Endothelial cell of umbilical vein (primary cell): Measurements from ENCODE around the gene MCF2L. TPM values are rescaled to one million over a fixed set of nuclear protein-coding genes. Genes with fewer than 3 reads are reported as not detected.

Experiments used
- BruUV-seq: library from RNA; stranded (reverse); fragments of 400-500 nt; replicated peaks from 2 replicates; lab custom pipeline; 2021; lab: Mats Ljungman, UMichigan
- CTCF ChIA-PET: fragments of 300-600, 350-600 bp; sonication (Branson Sonifier 250); formaldehyde crosslinking; loops from one replicate; lab custom pipeline; 2021; ENCODE audit warnings: antibody characterized with exemption, inconsistent platforms; lab: Charles Lee
- POLR2A ChIA-PET: fragments of 300-600, 350-600 bp; sonication (Branson Sonifier 250); formaldehyde crosslinking; loops from one replicate; lab custom pipeline; 2021; ENCODE audit warnings: antibody characterized with exemption, inconsistent platforms; lab: Charles Lee
- DNase-seq: peaks from one replicate; pipeline ENCODE4 v3.0.0-alpha.2; 2011; ENCODE audit warnings: low read depth, low spot score
- FAIRE-seq: peaks from 2 replicates; lab custom pipeline; 2011; peaks lifted over from hg19 to GRCh38; lab: Jason Lieb, UNC
- H2AFZ ChIP-seq: 2 replicates; pipeline ENCODE4 v1.6.0; 2012; ENCODE audit warnings: low read depth, low read length, control low read depth, inconsistent platforms
- H3K27ac ChIP-seq: 2 replicates; pipeline ENCODE4 v1.5.1; 2011; ENCODE audit warnings: low read depth, mild to moderate bottlenecking, control low read depth, low read length, moderate library complexity; ENCODE audit not compliant: insufficient read depth
- H3K27me3 ChIP-seq, 2 experiments: 2 replicates each; pipeline versions ENCODE4 v1.6.0 to v1.6.1; 2011; ENCODE audit warnings: low read length in 2 of 2, mixed read lengths in 1 of 2; ENCODE audit not compliant: control insufficient read depth in 2 of 2, insufficient read depth in 2 of 2
- H3K36me3 ChIP-seq, 2 experiments: 2 replicates in 1 of 2; 3 replicates in 1 of 2; pipeline ENCODE4 v1.5.1; 2011; ENCODE audit warnings: low read length in 2 of 2, mild to moderate bottlenecking in 1 of 2, moderate library complexity in 1 of 2; ENCODE audit not compliant: control insufficient read depth in 2 of 2, insufficient read depth in 2 of 2; ENCODE audit errors: extremely low read depth in 1 of 2
- H3K4me1 ChIP-seq: 3 replicates; pipeline ENCODE4 v1.5.1; 2011; ENCODE audit warnings: mild to moderate bottlenecking, low read length; ENCODE audit not compliant: control insufficient read depth, insufficient read depth; ENCODE audit errors: extremely low read depth
- H3K4me2 ChIP-seq: 2 replicates; pipeline ENCODE4 v1.6.1; 2011; ENCODE audit warnings: low read length, control low read depth, mixed read lengths; ENCODE audit not compliant: insufficient read depth
- H3K4me3 ChIP-seq, 3 experiments: fragments of 200-600 bp in 1 of 3; sonication (generic), shearing (Covaris generic) in 1 of 3; replicated peaks in 1 of 3; 2 replicates each; pipeline ENCODE4 v1.5.1; 2011 to 2016; ENCODE audit warnings: control low read depth in 3 of 3, low read length in 3 of 3, mild to moderate bottlenecking in 2 of 3, inconsistent platforms in 1 of 3, low read depth in 1 of 3, moderate library complexity in 1 of 3; ENCODE audit not compliant: insufficient read depth in 1 of 3
- H3K79me2 ChIP-seq: 2 replicates; pipeline ENCODE4 v1.6.0; 2012; ENCODE audit warnings: low read length, inconsistent platforms; ENCODE audit not compliant: control insufficient read depth, insufficient read depth
- H3K9ac ChIP-seq: replicated peaks from 2 replicates; pipeline ENCODE3; 2011; ENCODE audit warnings: low read length, control low read depth; ENCODE audit not compliant: insufficient read depth; ENCODE audit errors: extremely low read depth
- H3K9me1 ChIP-seq: replicated peaks from 3 replicates; pipeline ENCODE4 v1.6.0; 2011; ENCODE audit warnings: mild to moderate bottlenecking, low read length; ENCODE audit not compliant: control insufficient read depth, insufficient read depth; ENCODE audit errors: extremely low read depth
- H3K9me3 ChIP-seq: replicated peaks from 2 replicates; pipeline ENCODE4 v1.5.1; 2012; ENCODE audit warnings: low read length, inconsistent platforms; ENCODE audit not compliant: control insufficient read depth, insufficient read depth
- H4K20me1 ChIP-seq: replicated peaks from 2 replicates; pipeline ENCODE3; 2011; ENCODE audit warnings: mild to moderate bottlenecking, low read length; ENCODE audit not compliant: control insufficient read depth, insufficient read depth; ENCODE audit errors: extremely low read depth
- EZH2 ChIP-seq: IDR thresholded peaks from 2 replicates; pipeline ENCODE4 v1.6.1; 2012; ENCODE audit warnings: borderline replicate concordance, low read depth, mild to moderate bottlenecking, moderate library complexity, low read length, inconsistent platforms; ENCODE audit not compliant: severe bottlenecking
- FOS ChIP-seq: IDR thresholded peaks from 2 replicates; pipeline ENCODE4 v1.6.1; 2011; ENCODE audit warnings: mild to moderate bottlenecking, low read length, moderate library complexity, borderline replicate concordance; ENCODE audit not compliant: insufficient read depth
- GATA2 ChIP-seq: IDR thresholded peaks from 2 replicates; pipeline ENCODE4 v1.7.0; 2011; ENCODE audit warnings: low read depth, mild to moderate bottlenecking, moderate library complexity, mixed read lengths, low read length; ENCODE audit not compliant: insufficient read length, insufficient read depth
- JUN ChIP-seq: IDR thresholded peaks from 2 replicates; pipeline ENCODE4 v1.6.1; 2011; ENCODE audit warnings: borderline replicate concordance, low read depth; ENCODE audit not compliant: insufficient read length, insufficient read depth
- MYC ChIP-seq: IDR thresholded peaks from one replicate; pipeline ENCODE4 v1.6.1; 2011; ENCODE audit warnings: mild to moderate bottlenecking, low read depth, low read length
- POLR2A ChIP-seq: IDR thresholded peaks from 2 replicates; pipeline ENCODE4 v1.6.1; 2012; ENCODE audit warnings: low read depth, mild to moderate bottlenecking, control low read depth, low read length
- POLR2AphosphoS5 ChIP-seq: IDR thresholded peaks from 2 replicates; pipeline ENCODE4 v1.6.1; 2012; ENCODE audit warnings: low read depth, mild to moderate bottlenecking, control low read depth, low read length, moderate library complexity; ENCODE audit not compliant: insufficient read depth
- dilution Hi-C: fragments of 300-500 bp; cut with MboI; formaldehyde crosslinking; loops from one replicate; pipeline ENCODE4 v1.15.0; 2019; ENCODE audit warnings: low sequenced_read_pairs; ENCODE audit not compliant: extremely low pct_ligation_motif_present
- intact Hi-C: fragments of 100-400 bp; cut with micrococcal nuclease; formaldehyde crosslinking; loops from one replicate; pipeline ENCODE4 v1.10.0; 2022
- polyA plus RNA-seq, 4 experiments: library from polyadenylated mRNA; depleted of rRNA in 3 of 4; stranded (reverse) in 3 of 4; unstranded in 1 of 4; fragments of >200 nt; gene quantifications; 2 replicates each; pipeline versions ENCODE4 v1.2.1 to v1.2.3, GENCODE V29; 2011 to 2012; ENCODE audit warnings: missing spikeins in 1 of 4
- total RNA-seq: library from RNA; stranded (reverse); gene quantifications from 2 replicates; pipeline ENCODE4 v1.2.3, GENCODE V29; 2021
- TF ChIP-seq, protein P1 (sequence below): IDR thresholded peaks from 2 replicates; pipeline ENCODE4 v1.6.1; 2011; ENCODE audit not compliant: insufficient read depth, insufficient read length
- TF ChIP-seq, protein P2 (sequence below), 2 donors: IDR thresholded peaks; 1 replicate in 1 of 2; 2 replicates in 1 of 2; pipeline ENCODE4 v1.5.1; 2011; ENCODE audit warnings: low read length in 2 of 2, mild to moderate bottlenecking in 2 of 2, moderate library complexity in 2 of 2, control low read depth in 1 of 2, inconsistent platforms in 1 of 2, low read depth in 1 of 2; ENCODE audit not compliant: insufficient read depth in 1 of 2; ENCODE audit errors: extremely low read depth in 1 of 2

Gene MCF2L
- total and polyA plus RNA-seq, 2 donors (not counting 3 experiments of a cell fraction or from before 2014, with no cell fraction given): 0.33 to 0.58 TPM

DNA sequence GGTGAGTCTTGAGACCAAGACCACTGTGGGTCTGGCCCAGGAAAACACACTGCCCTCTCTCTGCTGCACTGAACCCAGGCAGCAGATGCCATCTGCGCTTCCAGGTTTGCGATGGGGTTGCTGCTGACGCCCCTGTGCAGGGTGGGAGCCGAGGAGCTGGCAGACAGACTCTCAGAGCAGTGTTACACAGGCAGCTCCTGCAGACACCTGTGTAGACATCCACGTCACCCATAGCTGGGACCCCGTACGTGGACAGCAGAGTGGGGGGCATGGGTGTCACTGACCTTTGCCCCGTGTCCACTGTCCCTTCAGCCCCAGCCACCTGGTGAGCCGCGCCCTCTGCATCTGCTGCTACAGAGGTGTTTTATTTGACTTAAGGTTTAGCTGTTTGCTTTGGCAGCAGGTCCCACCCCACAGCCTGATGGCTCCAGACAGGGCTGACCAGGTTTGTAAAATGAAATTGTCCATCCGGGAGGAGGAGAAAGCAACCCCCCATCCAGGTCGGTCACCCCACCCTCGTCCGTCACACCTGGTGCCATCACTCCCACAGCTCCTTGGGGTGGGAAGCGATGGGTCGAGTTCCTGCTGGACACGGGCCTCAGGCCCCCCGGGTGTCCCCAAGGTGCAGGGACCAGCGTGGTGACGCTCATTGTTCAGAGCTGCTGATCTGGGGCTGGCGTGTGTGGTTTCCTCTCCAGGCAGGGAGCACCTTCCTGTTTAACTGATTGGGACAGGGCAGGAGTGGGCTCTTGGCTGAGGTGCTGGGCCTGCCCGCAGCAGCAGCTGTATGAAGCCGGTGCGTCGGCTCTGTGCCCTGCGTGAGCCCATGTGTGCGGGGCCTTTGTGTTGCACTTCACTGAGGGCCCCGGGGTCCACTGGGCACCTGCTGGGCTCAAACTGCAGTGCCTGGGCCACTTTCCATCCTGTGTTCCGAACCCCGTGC is 28.4 kb downstream of the MCF2L start:
- no peak overlapping the region for H3K4me3 ChIP-seq
- H2AFZ ChIP-seq: no peak overlapping the region
- no peaks in the 10 kb centered on the region for H3K4me1 ChIP-seq
- ChIA-PET CTCF (interaction anchor here (1.3 kb wide), 1 partner anchor 32 kb away, joined by 3 read pairs; no protein-coding TSS in a partner anchor), POLR2A (no interaction called here)
- no peaks in the 10 kb centered on the region for H3K36me3 ChIP-seq
- TF ChIP-seq GATA2 (no peak), FOS (no peak), POLR2A (no peak), MYC (no peak), POLR2AphosphoS5 (no peak), JUN (no peak), EZH2 (no peak)
- TF ChIP-seq, protein P1, sequence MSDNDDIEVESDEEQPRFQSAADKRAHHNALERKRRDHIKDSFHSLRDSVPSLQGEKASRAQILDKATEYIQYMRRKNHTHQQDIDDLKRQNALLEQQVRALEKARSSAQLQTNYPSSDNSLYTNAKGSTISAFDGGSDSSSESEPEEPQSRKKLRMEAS: no peak
- TF ChIP-seq, protein P2, sequence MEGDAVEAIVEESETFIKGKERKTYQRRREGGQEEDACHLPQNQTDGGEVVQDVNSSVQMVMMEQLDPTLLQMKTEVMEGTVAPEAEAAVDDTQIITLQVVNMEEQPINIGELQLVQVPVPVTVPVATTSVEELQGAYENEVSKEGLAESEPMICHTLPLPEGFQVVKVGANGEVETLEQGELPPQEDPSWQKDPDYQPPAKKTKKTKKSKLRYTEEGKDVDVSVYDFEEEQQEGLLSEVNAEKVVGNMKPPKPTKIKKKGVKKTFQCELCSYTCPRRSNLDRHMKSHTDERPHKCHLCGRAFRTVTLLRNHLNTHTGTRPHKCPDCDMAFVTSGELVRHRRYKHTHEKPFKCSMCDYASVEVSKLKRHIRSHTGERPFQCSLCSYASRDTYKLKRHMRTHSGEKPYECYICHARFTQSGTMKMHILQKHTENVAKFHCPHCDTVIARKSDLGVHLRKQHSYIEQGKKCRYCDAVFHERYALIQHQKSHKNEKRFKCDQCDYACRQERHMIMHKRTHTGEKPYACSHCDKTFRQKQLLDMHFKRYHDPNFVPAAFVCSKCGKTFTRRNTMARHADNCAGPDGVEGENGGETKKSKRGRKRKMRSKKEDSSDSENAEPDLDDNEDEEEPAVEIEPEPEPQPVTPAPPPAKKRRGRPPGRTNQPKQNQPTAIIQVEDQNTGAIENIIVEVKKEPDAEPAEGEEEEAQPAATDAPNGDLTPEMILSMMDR (IDR thresholded peaks at IDR 0.05; ENCODE audit: extremely low read depth in 1 of 2, insufficient read depth in 1 of 2, low read depth in 1 of 2, low read length in 2 of 2): no peak
- dilution Hi-C loops (no loop called here), intact Hi-C loops (no loop called here)
- no peaks in the 10 kb centered on the region for H4K20me1 ChIP-seq
- no peaks in the 10 kb centered on the region for H3K27me3 ChIP-seq
- no peaks in the 10 kb centered on the region for H3K9me1 ChIP-seq
- H3K4me2 ChIP-seq: no peak overlapping the region
- no peak overlapping the region for H3K9ac ChIP-seq
- no peaks in the 10 kb centered on the region for H3K9me3 ChIP-seq
- BruUV-seq: no TSS peak
- DNase-seq: no peak
- H3K27ac ChIP-seq: no peak overlapping the region
- H3K79me2 ChIP-seq: no peaks in the 10 kb centered on the region
- no peak for FAIRE-seq
